HG03108 (cell line): Measurements from ENCODE around the gene GADD45G.

ENCODE experiments used
- ATAC-seq: cut with Tn5 transposase; IDR thresholded peaks from one replicate; pipeline ENCODE4 v1.9.1; 2021; ENCODE audit warnings: moderate library complexity; ENCODE audit not compliant: unreplicated experiment

Gene GADD45G

DNA sequence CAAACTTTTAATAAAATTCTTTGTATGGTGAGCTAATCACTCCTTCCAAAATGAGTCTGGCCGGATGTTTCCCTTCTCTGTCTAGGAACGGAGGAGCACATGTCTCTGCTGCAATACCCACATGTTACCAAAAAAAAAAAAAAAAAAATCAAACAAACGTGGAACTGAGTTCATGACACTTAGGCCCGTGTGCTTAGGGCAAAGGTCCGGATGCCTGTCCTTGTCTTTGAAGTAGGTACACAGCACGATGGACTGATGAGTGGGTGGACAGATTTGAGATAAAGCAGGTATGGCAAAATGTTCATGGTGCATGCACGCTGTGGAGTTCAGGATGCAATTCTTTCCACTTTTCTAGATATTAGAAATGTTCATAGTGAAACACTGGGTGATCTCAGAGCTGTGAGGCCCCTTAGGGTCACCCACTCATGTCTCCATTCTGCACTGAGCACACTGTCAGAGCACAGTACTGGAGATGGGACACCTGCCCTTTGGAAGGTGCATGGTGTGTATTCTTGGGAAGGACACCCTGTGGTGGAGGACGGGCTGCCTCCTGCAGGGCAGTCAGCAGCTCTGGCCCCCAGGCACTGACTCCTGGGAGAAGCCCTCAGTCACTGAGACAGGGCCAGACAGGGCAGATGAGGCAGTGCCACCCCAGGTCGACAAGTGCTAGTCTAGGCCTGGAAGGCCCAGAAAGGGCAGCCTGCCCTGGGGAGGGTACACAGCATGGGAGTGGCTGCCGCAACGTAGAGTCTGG, 43.6 kb downstream of the GADD45G start:
- no peak for ATAC-seq

DNA sequence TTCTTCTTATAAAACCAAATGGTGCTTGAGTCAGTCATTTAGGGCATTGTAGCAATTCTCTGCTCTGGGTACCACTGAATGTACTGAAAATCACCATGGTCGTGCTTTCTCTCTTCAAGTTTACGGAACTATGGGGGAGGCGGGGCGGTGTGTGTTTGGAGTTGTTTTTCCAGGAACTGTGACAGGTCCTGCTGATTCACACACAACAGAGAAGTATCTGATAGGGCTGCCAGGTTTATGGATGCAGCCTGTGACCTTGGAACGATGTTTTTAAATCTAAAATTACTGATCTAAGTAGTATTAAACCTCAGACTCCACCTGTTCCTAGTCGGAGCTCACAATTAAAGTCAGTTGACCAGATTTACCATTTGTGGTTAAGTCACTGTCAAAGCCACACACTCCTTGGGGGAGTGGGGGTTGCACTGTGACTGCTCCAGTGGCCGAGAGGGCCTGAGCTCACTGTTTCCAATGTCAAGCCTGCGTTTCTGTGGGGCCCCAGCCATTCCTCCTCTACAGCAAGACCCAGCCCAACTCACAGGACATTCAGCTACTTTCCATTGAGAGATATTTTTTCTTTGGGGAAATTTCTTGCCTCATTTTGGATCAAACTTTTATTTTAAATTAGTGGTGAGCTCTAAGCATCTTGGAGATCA, 44.4 kb downstream of the GADD45G start:
- ATAC-seq, result no peak

DNA sequence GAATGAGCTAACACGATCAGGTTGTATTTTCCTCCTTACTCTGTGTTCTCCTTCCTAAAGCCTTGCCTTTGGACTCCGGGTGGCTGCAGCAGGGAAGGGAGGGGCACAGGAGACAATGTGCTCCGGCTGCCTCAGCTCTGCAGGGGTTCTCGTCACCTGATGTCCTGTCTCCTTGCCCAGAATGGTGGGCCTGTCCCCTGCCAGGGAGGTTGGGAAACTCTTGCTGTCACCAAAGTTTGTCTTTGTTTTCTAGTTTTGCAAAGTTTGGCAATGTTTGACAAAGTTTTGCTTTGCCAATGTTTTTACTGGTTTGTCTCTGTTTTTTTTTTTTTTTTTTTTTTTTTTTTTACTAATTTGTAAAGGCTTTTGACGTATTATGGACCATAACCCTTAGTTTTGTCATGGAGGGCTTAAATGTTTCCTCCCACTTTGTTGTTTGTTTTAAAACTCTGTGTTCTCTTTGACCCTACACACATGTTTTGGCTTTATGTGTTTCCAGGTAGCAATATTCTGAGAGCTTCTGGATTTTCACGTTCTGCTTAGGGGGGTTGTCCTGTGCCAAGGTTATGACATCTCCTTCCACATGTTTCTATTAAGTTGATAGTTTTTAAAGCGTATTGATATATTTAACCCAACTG, 49.3 kb downstream of the GADD45G start:
- no peak for ATAC-seq

DNA sequence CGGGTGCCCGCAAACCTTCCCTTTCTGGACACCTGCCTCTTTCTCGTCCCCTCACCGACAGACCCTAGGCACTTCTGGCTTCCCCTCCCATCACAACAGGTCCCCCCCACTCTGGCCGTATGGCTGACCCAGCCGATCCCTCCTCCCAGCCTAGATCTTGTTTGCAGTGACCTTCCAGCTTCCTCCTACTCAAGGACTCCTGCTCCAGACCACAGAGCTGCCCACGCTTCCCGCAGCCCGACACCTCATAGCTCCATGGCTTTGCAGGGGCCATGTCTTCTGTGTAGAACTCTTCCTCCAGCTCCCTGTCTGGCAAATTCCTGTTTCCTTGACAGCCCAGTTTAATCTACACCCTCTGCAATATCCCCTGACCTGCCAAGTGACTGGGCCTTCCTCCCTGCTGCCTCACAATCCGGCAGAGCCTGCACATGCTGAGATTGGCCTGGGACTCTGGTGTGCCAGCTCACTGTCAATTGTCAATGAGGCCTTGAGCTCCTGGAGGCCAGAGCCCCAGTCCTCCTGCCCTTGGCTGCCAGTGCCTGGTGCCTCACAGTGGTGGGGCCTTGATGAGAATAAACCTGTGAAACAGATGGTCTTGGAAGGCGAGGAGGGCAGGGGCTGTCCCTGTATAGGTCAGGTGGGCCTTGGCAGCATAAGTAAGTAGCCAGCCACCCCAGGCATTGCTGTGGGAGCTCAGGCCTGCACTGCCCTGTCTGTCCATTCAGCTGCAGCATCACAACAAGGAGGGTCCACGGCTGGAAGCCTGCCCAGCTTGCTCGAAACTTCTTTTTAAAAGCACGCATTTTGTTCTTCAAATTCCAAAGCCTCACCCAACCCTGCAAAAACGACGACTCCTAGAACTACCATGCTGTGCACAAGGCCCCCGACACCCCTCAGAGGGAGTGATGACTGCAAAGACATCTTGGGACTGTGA, 50.5 kb downstream of the GADD45G start:
- ATAC-seq, result no peak
